ENCODE measurements around the gene RAB44. TPM values are rescaled to one million over a fixed set of nuclear protein-coding genes. Genes with fewer than 3 reads are reported as not detected.

RAB44 gene
- total and polyA plus RNA-seq, 2 of the 4 experiments (the other 2 are of a cell fraction) = 0.03 TPM; not detected in 1

GRCh38 chr6:36751833-36752186 lies 54.2 kb downstream of the RAB44 start:
- Histone ChIP-seq H3K23ac (ENCODE audit: low read depth, low read length) (no peak overlapping the region), H2BK20ac (ENCODE audit: low read depth, low read length) (no peak overlapping the region), H4K5ac (ENCODE audit: low read depth, low read length) (no peak overlapping the region), H2AK9ac (replicated peaks; ENCODE audit: low read depth, low read length, poor library complexity) (no peak overlapping the region), H3K4ac (ENCODE audit: low read depth, low read length) (no peak overlapping the region), H3K27me3 (ENCODE audit: control insufficient read depth, insufficient read depth, low read length) (peaks cover 12% of the 10 kb centered on the region; the same call in 1 of the 2 replicates), H3K4me3 (ENCODE audit: insufficient read depth, low read depth, low read length) (no peak overlapping the region), H4K8ac (ENCODE audit: low read depth in 2 of 2, low read length in 2 of 2) (no peak overlapping the region), H3K18ac (ENCODE audit: low read depth, low read length) (no peak overlapping the region), H3K56ac (ENCODE audit: extremely low read depth, insufficient read depth, low read length) (no peak overlapping the region), H2BK15ac (ENCODE audit: low read depth, low read length) (no peak overlapping the region), H3K79me1 (ENCODE audit: low read depth in 1 of 2, low read length in 2 of 2) (no peaks in the 10 kb centered on the region), H4K20me1 (ENCODE audit: insufficient read depth, low read length) (no peaks in the 10 kb centered on the region), H3K4me2 (ENCODE audit: low read depth, low read length) (no peak overlapping the region), H3K14ac (replicated peaks; ENCODE audit: low read depth, low read length) (no peak overlapping the region), H4K91ac (ENCODE audit: insufficient read depth, low read depth, low read length) (no peak overlapping the region), H3K4me1 (ENCODE audit: control insufficient read depth, insufficient read depth, low read length) (no peaks in the 10 kb centered on the region; the same call in 1 of the 2 replicates), H3K36me3 (ENCODE audit: control insufficient read depth, insufficient read depth, low read length) (no peaks in the 10 kb centered on the region), H2BK120ac (ENCODE audit: low read depth, low read length) (no peak overlapping the region), H2AK5ac (ENCODE audit: low read depth, low read length) (no peak overlapping the region), H3K9me1 (ENCODE audit: insufficient read depth, low read length) (0 out of 2 replicates have a peak, but pooled peaks cover 4% of the 10 kb centered on the region), H3K27ac (ENCODE audit: insufficient read depth, low read length) (no peak overlapping the region), H2BK5ac (ENCODE audit: low read depth, low read length, poor library complexity, severe bottlenecking) (no peak overlapping the region), H2AFZ (replicated peaks; ENCODE audit: low read length, poor library complexity) (no peak overlapping the region), H3K9me3 (ENCODE audit: control insufficient read depth, insufficient read depth, low read length) (peaks cover 21% of the 10 kb centered on the region), H3K9ac (ENCODE audit: low read depth, low read length) (no peak overlapping the region)
- ChIA-PET POLR2A (ENCODE audit: unreplicated experiment) (no interaction called here), CTCF (interaction anchor here (1.2 kb wide), 1 partner anchor 136 kb away, joined by 4 read pairs; no protein-coding TSS in a partner anchor)
- in situ Hi-C loops (cut with MboI; ENCODE audit: low sequenced_read_pairs) (loop anchor here (5.0 kb wide), 1 partner anchor 50 kb away; no protein-coding TSS in a partner anchor), intact Hi-C loops (cut with micrococcal nuclease) (no loop called here), dilution Hi-C loops (cut with HindIII; ENCODE audit: low sequenced_read_pairs, unreplicated experiment) (no loop called here)
- ATAC-seq (ENCODE audit: low read depth) = no peak
- no TSS peak for BruUV-seq (replicated peaks)
- no peak for DNase-seq
- no CpG with 5 or more reads among the region's 1 CpG for WGBS, 2 experiments (ENCODE audit: extremely low coverage in 2 of 2, insufficient read length in 1 of 2)
- no peak for TF ChIP-seq CHD1 (IDR thresholded peaks at IDR 0.05; ENCODE audit: low read depth, low read length)
- TF ChIP-seq ELK1 (IDR thresholded peaks at IDR 0.05; ENCODE audit: borderline replicate concordance, low read depth, low read length) = no peak
- no peak for TF ChIP-seq NFE2L2 (IDR thresholded peaks at IDR 0.05; ENCODE audit: low read depth, low read length)
- no peak for TF ChIP-seq MXI1 (IDR thresholded peaks at IDR 0.05; ENCODE audit: borderline replicate concordance, low read depth, low read length)
- TF ChIP-seq MAFK (IDR thresholded peaks at IDR 0.05; ENCODE audit: low read depth, low read length) = no peak
- TF ChIP-seq RCOR1 (IDR thresholded peaks at IDR 0.05; ENCODE audit: insufficient replicate concordance, low read length) = no peak
- TF ChIP-seq SMC3 (IDR thresholded peaks at IDR 0.05; ENCODE audit: low read depth, low read length) = no peak
- TF ChIP-seq CTCF (conservative IDR thresholded peaks at IDR 0.05; ENCODE audit: low read depth, low read length) = no peak
- no peak for TF ChIP-seq RAD21 (IDR thresholded peaks at IDR 0.05; ENCODE audit: low read length)
- TF ChIP-seq BHLHE40 (IDR thresholded peaks at IDR 0.05; ENCODE audit: low read depth, low read length) = no peak
- no peak for TF ChIP-seq FOS (IDR thresholded peaks at IDR 0.05; ENCODE audit: low read depth, low read length)
- TF ChIP-seq USF2 (IDR thresholded peaks at IDR 0.05; ENCODE audit: low read depth, low read length) = no peak
- no peak for TF ChIP-seq CEBPB (IDR thresholded peaks at IDR 0.05; ENCODE audit: low read depth, low read length)
- no peak for TF ChIP-seq POLR2A (IDR thresholded peaks at IDR 0.05; ENCODE audit: low read depth, low read length)
- TF ChIP-seq MAZ (IDR thresholded peaks at IDR 0.05; ENCODE audit: borderline replicate concordance, low read depth, low read length) = no peak
- no peak for TF ChIP-seq RFX5 (IDR thresholded peaks at IDR 0.05; ENCODE audit: low read depth, low read length)

All from IMR-90 (cell line).